GM11168 (cell line): ENCODE data around the gene HPS1.

Experiments
- in situ Hi-C: fragments of 300-500 bp; cut with MboI; formaldehyde crosslinking; loops from one replicate; pipeline ENCODE4 v1.12.0; 2022; ENCODE audit warnings: low sequenced_read_pairs; ENCODE audit not compliant: unreplicated experiment

The HPS1 gene

DNA sequence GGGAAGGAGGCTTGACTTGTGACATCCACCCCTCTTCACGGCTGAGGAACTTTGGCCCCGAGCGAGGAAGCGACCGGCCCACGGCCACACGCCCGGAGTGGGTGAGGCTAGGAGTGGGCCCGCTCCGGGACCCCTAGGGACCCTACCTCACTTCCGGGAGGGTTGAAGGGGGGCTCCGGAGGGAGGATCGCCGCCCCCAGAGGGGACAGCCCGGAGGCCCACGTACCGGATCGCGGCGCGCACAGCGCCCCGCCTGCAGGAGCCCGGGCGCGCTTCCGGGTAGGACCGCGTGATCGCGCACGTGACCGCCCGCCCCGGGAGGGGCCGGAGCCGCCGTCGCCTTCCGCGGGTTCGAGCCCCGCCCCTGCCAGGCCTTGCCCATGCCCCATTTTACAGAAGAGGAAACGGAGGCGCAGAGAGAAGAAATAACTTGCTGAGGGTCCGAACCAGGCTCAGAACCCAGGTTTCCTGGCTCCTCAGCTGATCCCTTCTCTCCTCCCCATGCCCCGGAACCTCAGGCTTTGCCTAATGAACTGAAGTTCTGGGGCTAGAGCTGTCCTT lies at the start of gene HPS1:
HPS1 (minus strand) TSS at position 275 of the 561 bp plus-strand sequence. CDS start 3,695 bp downstream, outside the sequence.
- in situ Hi-C loops, result no loop called here

DNA sequence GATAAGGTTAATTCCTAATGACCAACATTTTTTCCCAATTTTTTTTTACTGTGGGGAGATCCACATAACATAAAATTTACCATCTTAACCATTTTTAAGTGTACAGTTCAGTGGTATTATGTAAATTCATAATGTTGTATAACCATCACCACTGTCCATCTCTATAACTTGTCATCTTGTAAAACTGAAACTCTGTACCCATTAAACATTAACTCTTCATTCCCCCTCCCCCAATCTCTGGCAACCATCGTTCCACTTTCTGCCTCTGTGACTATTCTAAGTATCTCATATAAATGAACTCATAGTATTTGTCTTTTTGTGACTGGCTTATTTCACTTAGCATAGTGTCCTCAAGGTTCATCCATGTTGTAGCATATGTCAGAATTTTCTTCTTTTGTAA lies 46.0 kb upstream of the HPS1 start:
- in situ Hi-C loops, result no loop called here

DNA sequence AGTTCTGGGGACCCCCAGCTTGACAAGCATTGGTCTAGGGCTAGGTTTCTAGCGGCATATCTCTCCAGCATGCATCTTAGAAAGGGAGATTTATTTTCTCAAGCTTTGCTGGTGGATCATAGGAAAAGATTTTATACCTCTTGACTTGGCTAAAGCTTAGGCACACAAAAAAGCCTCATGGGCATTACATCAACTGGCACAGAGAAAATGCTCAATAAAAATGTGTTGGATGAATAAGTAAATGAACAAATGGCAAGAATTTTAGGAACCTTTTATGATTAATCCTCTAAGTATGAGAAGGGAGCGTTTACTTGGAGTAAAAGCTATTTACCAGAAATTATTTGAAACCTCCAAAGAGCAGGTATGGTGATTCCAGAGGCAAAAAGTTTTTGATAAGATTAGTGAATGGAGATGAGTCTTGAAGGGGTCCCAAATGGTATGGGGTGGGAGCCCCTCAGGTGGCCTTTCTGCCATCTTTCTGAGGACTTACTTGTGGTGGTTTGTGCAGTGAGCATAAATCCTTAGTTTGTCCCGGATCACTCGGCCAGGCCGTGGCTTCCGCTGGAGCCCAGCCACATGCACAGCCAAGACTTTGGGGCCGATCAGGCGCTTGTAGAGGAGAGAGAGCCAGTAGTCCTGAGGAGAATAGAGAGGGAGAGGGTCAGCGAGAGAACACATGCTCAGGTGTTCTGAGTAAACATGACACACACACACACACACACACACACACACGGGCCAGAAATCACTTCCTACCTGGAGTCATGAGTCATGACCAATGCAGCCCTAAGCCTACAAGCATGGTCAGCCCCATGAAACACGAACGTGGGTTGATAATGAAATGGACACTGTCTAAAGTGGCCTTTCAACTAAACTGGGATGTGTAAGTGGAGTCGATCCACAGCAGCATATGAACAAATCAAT lies 43.1 kb upstream of the HPS1 start:
- in situ Hi-C loops, result no loop called here

DNA sequence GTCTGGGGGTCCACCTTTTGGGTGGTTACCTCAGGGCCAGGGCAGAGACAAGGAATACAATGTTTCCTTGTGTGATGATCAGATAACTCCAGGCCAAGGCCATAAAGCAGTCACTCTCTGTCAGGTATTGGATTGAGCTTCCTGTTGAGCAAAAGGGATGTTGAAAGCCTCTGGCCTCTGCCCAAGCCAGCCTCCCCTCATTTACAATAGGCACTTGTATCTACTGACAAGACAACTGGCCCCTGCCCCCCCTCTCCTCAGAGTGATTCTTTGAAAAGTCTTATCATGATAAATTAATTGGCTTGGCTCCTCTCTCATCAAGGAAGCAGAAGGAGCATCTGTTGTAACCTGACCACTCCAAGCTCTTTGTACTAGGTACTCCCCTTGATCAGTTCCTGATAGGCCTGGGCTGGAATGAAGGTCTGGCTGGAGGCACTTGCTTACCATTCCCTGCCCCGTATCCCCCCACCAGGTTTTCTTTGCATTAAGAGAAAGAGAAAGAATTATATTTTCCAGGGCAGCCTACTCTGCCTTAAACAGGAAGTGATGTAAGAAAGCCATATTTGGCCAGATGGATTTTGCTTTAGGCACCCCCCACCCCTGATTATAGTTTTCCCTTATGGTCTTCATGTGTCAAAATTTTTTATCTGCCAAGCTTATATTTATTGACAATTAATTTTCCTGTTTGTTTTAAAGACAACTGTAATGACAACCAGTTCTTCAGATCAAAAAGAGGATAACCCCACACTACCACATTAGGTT lies 42.1 kb upstream of the HPS1 start:
- in situ Hi-C loops, result no loop called here

DNA sequence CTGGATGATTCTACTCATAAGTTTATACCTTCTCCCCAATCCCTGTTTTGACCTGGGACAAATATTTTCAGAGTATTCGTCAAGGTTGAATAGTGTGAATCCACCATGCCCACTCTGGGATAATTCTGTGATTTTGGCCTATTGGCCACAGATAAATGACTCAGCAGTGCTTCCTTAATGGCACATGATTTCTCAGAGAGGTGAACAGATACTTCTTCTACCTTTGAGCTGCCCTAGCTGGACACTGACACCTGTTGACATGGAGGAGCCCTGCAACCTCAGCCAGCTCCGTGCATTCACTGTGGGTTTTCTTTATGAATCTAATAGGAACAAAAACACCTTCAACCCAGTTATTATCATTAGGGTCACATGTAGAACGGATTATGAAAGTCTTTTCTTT lies 40.9 kb upstream of the HPS1 start:
- in situ Hi-C loops, result no loop called here

DNA sequence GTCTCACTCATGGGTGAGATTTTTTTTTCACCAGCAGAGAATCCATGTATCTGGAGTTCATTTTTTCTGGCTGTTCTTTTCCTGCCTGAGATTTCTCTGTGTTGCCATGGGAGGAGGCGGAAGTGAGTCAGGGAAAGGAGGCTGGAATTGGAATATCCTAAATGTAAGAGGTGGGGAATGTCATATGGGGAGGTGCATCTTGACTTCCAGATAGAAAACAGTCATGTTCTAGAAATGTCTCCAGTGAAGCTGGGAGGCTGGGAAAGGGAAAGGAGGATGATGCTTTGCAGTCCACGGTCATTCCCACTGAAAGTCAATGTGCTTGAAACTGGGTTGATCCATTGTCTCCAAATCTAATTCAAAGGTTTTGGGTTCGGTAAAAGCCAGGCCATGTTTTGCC lies 39.7 kb upstream of the HPS1 start:
- in situ Hi-C loops, result no loop called here

DNA sequence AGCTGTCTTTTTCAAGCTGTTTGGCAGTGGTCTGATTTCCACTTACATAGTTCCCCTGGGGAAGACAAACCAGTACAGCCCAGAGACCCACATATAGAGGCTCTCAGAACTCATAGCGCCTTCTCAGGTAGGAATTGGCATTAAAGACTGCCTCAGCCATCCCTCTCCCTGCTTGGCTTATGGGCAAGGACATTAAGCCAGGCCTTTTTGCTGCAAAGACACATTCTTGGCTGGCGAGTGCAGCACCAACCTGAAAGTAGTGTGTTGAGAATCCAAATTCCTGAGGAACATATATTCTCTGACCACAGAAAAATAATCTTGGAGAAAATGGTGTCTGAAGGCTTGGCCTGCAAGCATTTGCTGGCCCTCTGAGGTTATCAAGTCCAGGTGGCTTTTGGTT lies 39.2 kb upstream of the HPS1 start:
- in situ Hi-C loops, result no loop called here

DNA sequence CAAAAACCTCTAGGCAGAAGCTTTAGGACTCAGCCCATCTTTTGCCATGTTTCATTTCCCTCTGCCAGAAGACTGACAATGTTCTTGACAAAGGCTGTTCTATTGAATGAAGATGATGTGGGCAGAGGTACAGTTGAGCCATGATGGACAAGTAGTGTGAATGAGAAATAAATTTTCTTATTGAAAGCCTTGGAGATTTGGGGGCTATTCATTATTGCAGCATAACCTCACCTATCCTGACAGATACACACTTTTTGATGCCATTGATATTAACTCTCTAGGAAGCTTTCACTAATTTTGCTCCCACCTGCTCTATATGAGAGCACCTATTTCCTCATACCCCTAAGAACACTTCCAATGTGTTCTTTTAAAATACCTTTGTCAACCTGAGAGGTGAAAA lies 36.9 kb upstream of the HPS1 start:
- in situ Hi-C loops, result no loop called here

DNA sequence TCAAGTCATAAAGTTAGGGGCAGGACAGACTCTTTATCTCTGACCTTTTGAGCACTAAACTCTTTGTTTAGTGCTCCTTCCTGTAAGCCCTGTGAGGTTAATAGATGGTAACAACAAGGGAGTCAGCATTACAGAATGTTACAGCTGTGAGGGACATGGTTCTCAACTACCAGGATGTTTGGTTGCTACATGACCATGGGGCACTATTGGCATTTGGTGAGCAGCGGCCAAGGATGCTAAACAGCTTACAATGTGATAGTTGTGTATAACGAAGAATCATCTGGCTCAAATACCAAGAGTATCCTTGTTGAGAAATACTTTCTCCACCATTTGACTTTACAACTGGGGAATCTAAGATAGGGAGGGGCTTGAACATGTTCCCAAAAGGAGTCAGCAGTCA lies 35.4 kb upstream of the HPS1 start:
- in situ Hi-C loops, result no loop called here

DNA sequence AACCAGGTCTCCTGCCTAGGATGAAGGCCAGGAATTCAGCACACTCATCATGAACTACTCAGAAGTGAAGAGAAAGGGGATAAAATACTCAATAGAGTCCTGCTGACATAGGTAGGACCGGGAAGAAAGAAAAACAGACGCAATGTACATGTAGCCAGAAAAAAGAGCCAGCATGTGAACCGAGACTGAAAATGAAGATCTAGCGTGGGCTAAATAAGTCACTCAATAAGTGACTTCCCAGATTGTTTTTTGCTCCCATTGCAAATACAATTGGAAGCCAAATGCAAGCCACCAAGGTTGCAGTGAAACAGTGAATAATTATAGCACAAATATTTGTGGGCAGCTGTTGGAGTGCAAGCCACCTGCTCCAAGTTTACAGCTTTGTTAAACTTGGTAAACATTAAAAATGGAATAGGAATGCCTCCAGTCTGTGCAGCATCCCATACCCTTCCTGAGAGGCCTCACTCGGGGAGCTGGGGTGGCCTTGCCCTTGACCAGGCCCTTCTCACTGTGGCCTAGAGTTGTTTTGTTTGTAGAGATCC lies 34.7 kb upstream of the HPS1 start:
- in situ Hi-C loops, result no loop called here

DNA sequence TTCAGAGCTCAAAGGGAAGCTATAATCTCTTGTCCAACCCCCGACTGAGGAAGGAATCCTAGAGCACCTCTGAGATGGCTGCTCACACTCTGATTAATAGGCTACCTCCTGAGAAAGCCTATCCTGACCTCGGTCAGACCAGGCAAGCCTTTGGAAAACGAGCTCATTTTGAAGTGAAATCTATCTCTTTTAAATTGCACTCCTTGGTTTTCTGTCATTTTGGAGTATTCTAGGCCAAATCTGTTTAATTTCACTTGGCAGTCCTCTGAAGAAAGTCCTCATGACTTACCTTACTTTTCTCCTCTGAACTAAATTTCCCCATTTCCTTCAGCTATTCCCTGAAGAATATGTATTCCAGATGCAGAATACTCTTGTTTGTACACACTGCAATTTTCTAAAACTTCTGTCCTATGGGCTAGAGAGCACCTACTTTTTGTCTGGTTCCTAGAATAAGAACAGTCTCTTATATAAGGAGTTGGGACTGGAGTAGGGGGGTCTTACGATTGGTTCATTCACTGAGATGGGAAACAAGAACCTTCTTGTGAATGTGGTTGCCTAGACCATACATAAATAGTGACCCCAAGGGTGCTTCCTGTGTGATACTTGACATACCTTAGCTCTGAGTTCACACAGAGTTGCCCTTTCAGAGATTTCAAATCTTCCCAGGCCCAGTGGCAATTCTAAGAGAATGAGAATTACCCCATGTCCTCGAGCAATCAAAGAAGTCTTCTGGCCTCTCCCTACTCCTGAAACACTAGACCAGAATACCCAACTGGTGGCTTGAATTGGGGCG lies 31.9 kb upstream of the HPS1 start:
- in situ Hi-C loops, result no loop called here

DNA sequence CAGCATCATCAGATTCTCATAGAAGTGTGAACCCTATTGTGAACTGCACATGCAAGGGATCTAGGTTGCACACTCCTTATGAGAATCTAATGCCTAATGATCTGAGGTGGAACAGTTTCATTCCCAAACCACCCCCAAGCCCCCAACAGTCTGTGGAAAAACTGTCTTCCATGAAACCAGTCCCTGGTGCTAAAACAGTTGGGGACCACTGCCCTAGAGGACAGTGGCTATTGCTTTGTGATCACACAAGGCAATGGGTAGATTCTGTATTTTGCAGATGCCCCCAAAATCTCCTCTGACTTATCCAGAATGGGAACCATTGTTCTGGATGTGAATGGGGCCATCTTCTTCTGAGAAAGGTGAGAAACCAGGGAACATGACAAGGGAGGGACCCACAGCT lies 31.1 kb upstream of the HPS1 start:
- in situ Hi-C loops, result no loop called here

DNA sequence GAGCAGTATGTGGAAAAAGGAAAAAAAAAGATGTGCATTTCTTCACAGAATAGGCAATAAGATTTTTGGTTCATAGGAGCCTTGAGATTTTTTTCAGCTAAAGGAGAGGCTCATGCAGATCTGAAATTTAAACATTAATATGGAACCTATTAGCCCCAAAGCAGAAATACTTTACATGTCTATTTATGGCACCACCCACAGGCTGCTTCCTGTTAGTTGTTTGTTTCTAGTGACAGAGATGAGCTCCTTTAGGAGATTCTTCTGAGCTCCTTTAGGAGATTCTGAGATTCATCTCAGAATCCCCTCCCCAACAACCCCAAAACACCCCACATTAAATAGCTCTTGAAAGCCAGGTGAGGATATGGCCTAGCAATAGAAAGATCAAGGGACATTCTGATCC lies 27.9 kb upstream of the HPS1 start:
- in situ Hi-C loops, result loop anchor here (25.0 kb wide), 1 partner anchor 788 kb away; no protein-coding TSS in a partner anchor

DNA sequence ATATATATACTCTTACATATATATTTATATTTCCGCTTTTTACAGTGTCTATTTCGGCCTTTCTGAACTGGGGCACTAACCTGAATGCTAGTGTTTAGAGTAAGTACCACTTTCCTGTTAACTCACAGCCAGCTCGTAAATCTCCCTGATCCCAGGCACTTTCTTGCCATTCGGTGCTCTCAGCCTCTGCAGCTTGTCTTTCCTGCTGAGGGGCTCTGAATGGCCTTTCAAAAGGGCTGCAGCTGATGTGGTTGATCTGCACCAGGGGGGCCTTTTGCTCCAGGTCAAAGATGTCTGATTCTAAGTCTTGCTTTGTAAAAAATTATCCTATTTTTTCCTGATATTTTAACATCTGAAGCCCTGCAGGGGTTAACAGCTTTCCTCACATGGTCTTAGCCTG lies 25.5 kb upstream of the HPS1 start:
- in situ Hi-C loops, result loop anchor here (25.0 kb wide), 1 partner anchor 790 kb away; no protein-coding TSS in a partner anchor

DNA sequence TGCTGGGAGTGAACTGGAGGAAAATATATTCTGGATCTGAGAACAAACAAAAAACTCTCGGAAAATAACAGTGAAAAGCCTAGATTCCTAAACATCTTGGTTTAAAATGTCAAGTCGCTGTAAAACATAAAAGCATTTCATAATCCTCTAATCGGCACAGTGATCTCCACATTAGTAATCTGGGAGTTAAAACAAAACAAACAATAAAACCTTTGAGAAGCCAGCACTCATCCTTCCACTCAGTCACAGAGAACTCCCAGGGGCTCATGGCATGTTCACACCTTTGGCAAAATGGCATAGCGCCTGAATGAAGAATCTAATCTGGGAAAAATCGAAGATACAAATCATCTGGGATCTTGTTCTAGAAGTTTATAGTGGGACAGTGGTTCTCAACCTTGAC lies 24.1 kb upstream of the HPS1 start:
- in situ Hi-C loops, result loop anchor here (25.0 kb wide), 1 partner anchor 791 kb away; no protein-coding TSS in a partner anchor

DNA sequence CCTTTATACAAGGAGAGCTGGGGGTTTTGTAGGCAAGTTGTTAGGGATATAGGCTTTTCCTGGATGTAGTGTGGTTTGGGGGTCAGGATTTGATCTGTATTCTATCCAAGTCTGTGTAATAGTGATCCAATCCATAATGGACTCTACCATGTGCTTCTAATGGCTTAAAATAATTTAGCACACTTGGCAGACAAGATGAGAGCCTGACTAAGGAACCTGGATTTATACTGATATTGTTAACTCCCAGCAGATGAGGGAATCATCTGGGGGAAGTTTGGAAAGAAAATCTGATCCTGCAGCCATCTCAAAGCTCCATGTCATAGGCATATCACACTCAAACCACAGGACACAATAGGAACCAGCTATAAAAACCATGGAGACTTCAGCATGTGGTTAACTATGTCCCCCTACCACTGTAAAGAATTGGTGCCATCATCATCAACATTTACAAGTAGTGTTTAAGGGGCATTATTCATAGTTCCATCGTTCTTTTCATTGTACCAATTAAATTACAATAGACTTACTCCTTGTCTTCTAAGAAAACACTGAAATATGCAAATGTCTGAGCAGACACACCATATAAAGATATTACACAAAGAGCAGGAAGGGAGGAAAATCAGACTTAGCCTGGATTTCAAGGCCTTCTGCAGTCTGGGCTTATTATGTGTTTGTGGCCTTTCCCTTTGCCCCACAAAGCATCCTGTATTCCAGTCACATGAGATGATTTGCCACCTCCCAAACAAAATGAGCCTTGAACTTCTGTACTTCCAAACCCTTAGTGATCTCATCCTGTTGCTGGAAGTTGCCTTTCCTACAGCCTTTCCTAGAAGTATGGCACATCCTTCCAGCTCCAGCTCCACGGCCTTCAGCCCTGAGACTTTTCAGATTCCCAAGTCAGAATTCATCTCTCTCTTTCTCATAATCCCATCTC lies 22.5 kb upstream of the HPS1 start:
- in situ Hi-C loops, result loop anchor here (5.0 to 25.0 kb wide), 2 partner anchors 193 to 793 kb away; no protein-coding TSS in a partner anchor

DNA sequence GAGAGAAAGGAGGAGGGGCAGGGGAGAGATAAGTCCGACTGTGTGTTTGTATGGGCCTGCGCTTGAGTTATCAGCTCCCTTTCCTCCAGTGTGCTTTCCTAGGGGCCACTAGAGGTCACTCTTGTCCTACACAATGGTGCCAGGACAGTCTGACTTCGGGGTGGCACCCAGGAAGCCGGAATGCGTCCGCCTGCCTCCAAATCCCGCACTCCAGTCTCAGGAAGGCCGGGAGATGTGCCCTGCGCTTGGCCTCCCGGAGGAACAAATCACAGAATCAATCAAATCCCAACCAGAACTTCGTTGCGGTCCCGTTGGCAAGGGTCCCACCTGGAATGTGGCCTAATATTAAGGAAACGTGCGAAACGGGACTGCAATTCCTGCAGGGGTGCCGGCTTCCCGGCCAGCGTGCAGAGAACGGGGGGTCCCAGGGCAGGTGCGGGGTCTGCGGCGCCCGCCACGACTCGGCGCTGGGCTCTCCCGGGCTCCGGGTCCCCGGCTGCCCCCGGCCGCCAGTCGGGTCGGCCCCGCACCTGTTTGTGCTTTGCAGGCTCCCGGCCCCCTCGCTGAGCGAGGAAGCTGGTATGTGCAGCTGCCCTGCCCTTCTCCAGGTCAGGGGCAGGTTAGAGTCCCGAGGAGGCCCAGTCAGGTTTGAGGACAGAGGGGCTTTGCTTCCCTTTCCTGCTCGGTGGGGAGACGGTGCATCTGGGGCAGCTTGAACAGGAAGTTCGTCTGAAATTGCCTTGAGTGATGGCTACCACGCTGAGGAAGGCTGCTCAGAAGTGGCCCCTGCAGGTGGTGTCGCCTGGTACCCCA lies 21.0 kb upstream of the HPS1 start:
- in situ Hi-C loops, result loop anchor here (5.0 to 25.0 kb wide), 2 partner anchors 195 to 795 kb away; no protein-coding TSS in a partner anchor
